Large intestine (tissue), 3 donors: ENCODE measurements around the gene COA6. TPM values are rescaled to one million over a fixed set of nuclear protein-coding genes. Genes with fewer than 3 reads are reported as not detected.

Experiments used
- DNase-seq, 2 donors: peaks; one replicate each; pipeline versions ENCODE4 v3.0.0 to v3.0.0-alpha.2; 2013
- H3K27ac ChIP-seq: one replicate; pipeline ENCODE4 v1.5.1; 2013; ENCODE audit warnings: low read length
- H3K27me3 ChIP-seq: 2 replicates; pipeline ENCODE4 v1.6.1; 2013; ENCODE audit warnings: low read length; ENCODE audit not compliant: control insufficient read depth, insufficient read depth
- H3K36me3 ChIP-seq: 2 replicates; pipeline ENCODE4 v1.6.1; 2013; ENCODE audit warnings: low read length; ENCODE audit not compliant: control insufficient read depth, insufficient read depth
- H3K4me1 ChIP-seq: one replicate; pipeline ENCODE4 v1.6.1; 2013; ENCODE audit warnings: low read length; ENCODE audit not compliant: control insufficient read depth, insufficient read depth
- H3K4me3 ChIP-seq: one replicate; pipeline ENCODE4 v1.5.1; 2013; ENCODE audit warnings: low read length
- H3K9me3 ChIP-seq: one replicate; pipeline ENCODE4 v1.6.1; 2013; ENCODE audit warnings: mild to moderate bottlenecking, low read depth, low read length, moderate library complexity; ENCODE audit not compliant: control insufficient read depth
- WGBS: methylation state at CpG from one replicate; pipeline ENCODE4 v1.1.5; 2013; ENCODE audit warnings: low lambda C conversion rate; ENCODE audit not compliant: insufficient coverage; 5-methylcytosine and 5-hydroxymethylcytosine counted together
- polyA plus RNA-seq: library from polyadenylated mRNA; unstranded; fragments of 120-200 nt; gene quantifications from one replicate; pipeline ENCODE4 v1.2.1, GENCODE V29; 2013

Gene COA6
- polyA plus RNA-seq, 1 donor: 46.8 TPM

DNA sequence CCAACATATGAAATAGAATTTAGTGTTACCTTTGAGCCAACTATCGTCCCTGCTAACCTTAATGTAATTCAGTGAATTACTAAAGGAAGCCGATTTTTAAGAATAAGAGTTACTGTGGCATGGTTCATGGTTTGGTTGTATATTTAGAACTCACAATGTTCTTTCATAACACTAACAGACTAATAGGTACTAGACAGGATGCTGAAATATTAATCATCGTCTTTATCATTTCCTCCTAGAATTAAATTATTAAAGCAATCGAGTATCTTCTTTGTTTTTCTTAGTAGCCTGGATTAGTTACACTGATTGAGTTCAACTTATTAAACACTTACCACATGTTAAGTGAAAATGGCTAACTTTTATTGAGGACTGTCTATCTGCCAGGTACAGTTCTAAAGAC lies 58.0 kb downstream of the COA6 start:
- Histone ChIP-seq H3K4me1 (no peaks in the 10 kb centered on the region), H3K27me3 (no peaks in the 10 kb centered on the region), H3K36me3 (peaks cover 40% of the 10 kb centered on the region), H3K4me3 (no peak overlapping the region), H3K27ac (no peak overlapping the region), H3K9me3 (no peaks in the 10 kb centered on the region)
- 100% methylated on average over 2 of the region's 4 CpGs for WGBS
- no peak for DNase-seq

DNA sequence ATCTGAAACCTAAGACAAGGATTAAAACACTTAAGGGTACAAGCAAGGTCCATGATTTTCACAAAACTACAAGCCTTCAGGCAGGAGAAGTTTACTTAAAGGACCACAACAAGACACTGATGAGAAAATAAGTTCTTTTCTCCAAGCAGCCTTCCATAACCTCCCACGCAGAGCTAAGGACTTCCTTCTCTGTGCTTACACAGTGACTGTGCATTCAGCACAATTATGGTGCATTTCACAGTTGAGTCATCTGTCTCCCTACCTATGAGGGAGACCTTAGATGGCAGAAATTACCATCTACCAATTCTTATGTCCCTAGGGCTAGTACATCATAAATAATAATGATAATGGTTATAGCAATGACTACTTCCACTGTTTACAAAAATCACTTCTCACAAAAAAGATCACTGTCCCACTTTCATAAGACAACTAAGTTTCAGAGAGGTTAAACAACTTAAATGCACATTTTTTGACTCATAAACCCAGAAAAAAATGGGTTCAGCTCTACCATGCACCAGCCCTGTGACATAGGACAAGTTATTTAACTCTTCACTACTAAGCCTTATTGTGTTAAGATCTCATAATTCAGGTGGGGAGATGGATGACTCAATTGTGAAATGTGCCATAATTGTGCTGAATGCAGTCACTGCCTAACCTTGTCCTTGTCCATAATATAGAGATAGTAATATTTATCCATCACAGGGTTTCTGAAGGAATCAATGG lies 60.5 kb downstream of the COA6 start:
- no peaks in the 10 kb centered on the region for H3K27me3 ChIP-seq
- no peaks in the 10 kb centered on the region for H3K4me1 ChIP-seq
- H3K9me3 ChIP-seq: no peaks in the 10 kb centered on the region
- WGBS: no CpG with 5 or more reads among the region's 1 CpG
- no peak overlapping the region for H3K4me3 ChIP-seq
- peaks cover 42% of the 10 kb centered on the region for H3K36me3 ChIP-seq
- DNase-seq: no peak
- no peak overlapping the region for H3K27ac ChIP-seq

Other genes starting within 250 kb of the COA6 start
- gene TARBP1, start 105.7 kb downstream of the COA6 start, polyA plus RNA-seq: 84.4 TPM
- gene IRF2BP2, start 236.7 kb downstream of the COA6 start, polyA plus RNA-seq: 161 TPM